WTC11 (cell line): ENCODE measurements around the gene TLR10. TPM values are rescaled to one million over a fixed set of nuclear protein-coding genes. Genes with fewer than 3 reads are reported as not detected.

ENCODE experiments used
- ATAC-seq: fragments of 200-7000 bp; cut with Tn5 transposase; 2 replicates; pipeline ENCODE4 v1.10.0; 2021; ENCODE audit warnings: mild to moderate bottlenecking, moderate library complexity
- CTCF ChIA-PET: fragments of 300-600 bp; sonication (Branson Sonifier 250); formaldehyde crosslinking; loops from one replicate; lab custom pipeline; 2021; ENCODE audit warnings: antibody characterized with exemption; lab: Charles Lee
- POLR2A ChIA-PET: fragments of 350-600 bp; sonication (Branson Sonifier 250); formaldehyde crosslinking; loops from one replicate; lab custom pipeline; 2021; ENCODE audit warnings: antibody characterized with exemption; lab: Charles Lee
- DNase-seq: peaks from one replicate; pipeline ENCODE4 v3.0.0; 2021; ENCODE audit warnings: low spot score
- H3K27ac Mint-ChIP-seq: 2 replicates; pipeline ENCODE4 v1.8.0; 2021; ENCODE audit warnings: mixed read lengths
- H3K27me3 Mint-ChIP-seq: 2 replicates; pipeline ENCODE4 v1.8.0; 2021; ENCODE audit warnings: low read depth, mild to moderate bottlenecking, moderate library complexity, mixed read lengths
- H3K36me3 Mint-ChIP-seq: 2 replicates; pipeline ENCODE4 v1.8.0; 2021; ENCODE audit warnings: mixed read lengths
- H3K4me1 Mint-ChIP-seq: 2 replicates; pipeline ENCODE4 v1.8.0; 2022; ENCODE audit warnings: mixed read lengths
- H3K4me3 Mint-ChIP-seq: 2 replicates; pipeline ENCODE4 v1.8.0; 2021; ENCODE audit warnings: mild to moderate bottlenecking, moderate library complexity, mixed read lengths
- H3K9me3 Mint-ChIP-seq: 2 replicates; pipeline ENCODE4 v1.8.0; 2021; ENCODE audit warnings: mixed read lengths
- AR ChIP-seq: fragments of 250-450 bp; sonication (Bioruptor Pico); IDR thresholded peaks from 2 replicates; pipeline ENCODE4 v1.9.0; 2021; ENCODE audit warnings: mild to moderate bottlenecking
- CREB1 ChIP-seq: sonication (generic); formaldehyde crosslinking; IDR thresholded peaks from 2 replicates; pipeline ENCODE4 v1.8.0; 2023; ENCODE audit warnings: mild to moderate bottlenecking, missing genetic modification reagents
- EMX1 ChIP-seq: fragments of 250-450 bp; sonication (Bioruptor Pico); IDR thresholded peaks from 2 replicates; pipeline ENCODE4 v1.8.0; 2021; ENCODE audit warnings: mild to moderate bottlenecking
- ERG ChIP-seq: fragments of 250-450 bp; sonication (Bioruptor Pico); IDR thresholded peaks from 2 replicates; pipeline ENCODE4 v1.8.0; 2021; ENCODE audit warnings: mild to moderate bottlenecking
- ESRRA ChIP-seq: sonication (generic); formaldehyde crosslinking; IDR thresholded peaks from 2 replicates; pipeline ENCODE4 v1.8.1; 2022; ENCODE audit warnings: mild to moderate bottlenecking, missing genetic modification reagents, borderline replicate concordance
- FOXJ3 ChIP-seq: sonication (generic); formaldehyde crosslinking; IDR thresholded peaks from 2 replicates; pipeline ENCODE4 v1.9.0; 2021; ENCODE audit warnings: missing genetic modification reagents, mild to moderate bottlenecking, borderline replicate concordance
- GRHL2 ChIP-seq: fragments of 250-450 bp; sonication (Bioruptor Pico); IDR thresholded peaks from 2 replicates; pipeline ENCODE4 v1.8.0; 2022; ENCODE audit warnings: mild to moderate bottlenecking, moderate library complexity; ENCODE audit not compliant: insufficient replicate concordance, severe bottlenecking
- GTF2I ChIP-seq: fragments of 250-450 bp; sonication (Bioruptor Pico); conservative IDR thresholded peaks from 2 replicates; pipeline ENCODE4 v1.4.0; 2021; ENCODE audit warnings: mild to moderate bottlenecking
- JUN ChIP-seq: sonication (generic); formaldehyde crosslinking; IDR thresholded peaks from 2 replicates; pipeline ENCODE4 v1.8.0; 2023; ENCODE audit warnings: mild to moderate bottlenecking, missing genetic modification reagents
- KAT7 ChIP-seq: sonication (generic); formaldehyde crosslinking; IDR thresholded peaks from 2 replicates; pipeline ENCODE4 v1.8.1; 2023; ENCODE audit warnings: missing genetic modification reagents, mild to moderate bottlenecking, borderline replicate concordance
- MXD4 ChIP-seq: fragments of 250-450 bp; sonication (Bioruptor Pico); IDR thresholded peaks from 2 replicates; pipeline ENCODE4 v1.8.0; 2021; ENCODE audit warnings: mild to moderate bottlenecking, moderate library complexity, borderline replicate concordance
- MYBL2 ChIP-seq: sonication (generic); formaldehyde crosslinking; IDR thresholded peaks from 2 replicates; pipeline ENCODE4 v1.8.1; 2023; ENCODE audit warnings: mild to moderate bottlenecking, moderate library complexity, missing genetic modification reagents
- NFYB ChIP-seq: sonication (generic); formaldehyde crosslinking; conservative IDR thresholded peaks from 2 replicates; pipeline ENCODE4 v1.8.0; 2022; ENCODE audit warnings: low read depth, missing genetic modification reagents
- SOX15 ChIP-seq: fragments of 250-450 bp; sonication (Bioruptor Pico); IDR thresholded peaks from 2 replicates; pipeline ENCODE4 v1.9.0; 2021; ENCODE audit warnings: mild to moderate bottlenecking
- TP53 ChIP-seq: sonication (generic); formaldehyde crosslinking; IDR thresholded peaks from 2 replicates; pipeline ENCODE4 v1.8.1; 2023; ENCODE audit warnings: mild to moderate bottlenecking, missing genetic modification reagents
- USF2 ChIP-seq: sonication (generic); formaldehyde crosslinking; IDR thresholded peaks from 2 replicates; pipeline ENCODE4 v1.8.1; 2023; ENCODE audit warnings: mild to moderate bottlenecking, missing genetic modification reagents, moderate library complexity
- ZNF232 ChIP-seq: sonication (generic); formaldehyde crosslinking; IDR thresholded peaks from 2 replicates; pipeline ENCODE4 v1.8.0; 2022; ENCODE audit warnings: mild to moderate bottlenecking, missing genetic modification reagents
- ZNF317 ChIP-seq: sonication (generic); formaldehyde crosslinking; IDR thresholded peaks from 2 replicates; pipeline ENCODE4 v1.8.1; 2023; ENCODE audit warnings: low read depth, mild to moderate bottlenecking, moderate library complexity, missing genetic modification reagents, borderline replicate concordance
- ZNF396 ChIP-seq: fragments of 250-450 bp; sonication (Bioruptor Pico); IDR thresholded peaks from 2 replicates; pipeline ENCODE4 v1.8.0; 2021; ENCODE audit warnings: mild to moderate bottlenecking, moderate library complexity, borderline replicate concordance
- total RNA-seq: library from RNA; stranded (reverse); gene quantifications from 3 replicates; pipeline ENCODE4 v1.2.3, GENCODE V29; 2021
- TF ChIP-seq, protein P1 (sequence below): sonication (generic); formaldehyde crosslinking; IDR thresholded peaks from 2 replicates; pipeline ENCODE4 v1.8.0; 2022; ENCODE audit warnings: mild to moderate bottlenecking, missing genetic modification reagents
- TF ChIP-seq, protein P2 (sequence below): sonication (generic); formaldehyde crosslinking; IDR thresholded peaks from 2 replicates; pipeline ENCODE4 v1.8.1; 2022; ENCODE audit warnings: low read depth, mild to moderate bottlenecking, moderate library complexity, missing genetic modification reagents, borderline replicate concordance
- TF ChIP-seq, protein P3 (sequence below): sonication (generic); formaldehyde crosslinking; IDR thresholded peaks from 2 replicates; pipeline ENCODE4 v1.8.1; 2022; ENCODE audit warnings: low read depth, missing genetic modification reagents, borderline replicate concordance
- TF ChIP-seq, protein P4 (sequence below): sonication (generic); formaldehyde crosslinking; IDR thresholded peaks from 2 replicates; pipeline ENCODE4 v1.8.1; 2023; ENCODE audit warnings: mild to moderate bottlenecking, missing genetic modification reagents, moderate library complexity

The TLR10 gene
- total RNA-seq, 1 experiment from 2014 or later = not detected

DNA sequence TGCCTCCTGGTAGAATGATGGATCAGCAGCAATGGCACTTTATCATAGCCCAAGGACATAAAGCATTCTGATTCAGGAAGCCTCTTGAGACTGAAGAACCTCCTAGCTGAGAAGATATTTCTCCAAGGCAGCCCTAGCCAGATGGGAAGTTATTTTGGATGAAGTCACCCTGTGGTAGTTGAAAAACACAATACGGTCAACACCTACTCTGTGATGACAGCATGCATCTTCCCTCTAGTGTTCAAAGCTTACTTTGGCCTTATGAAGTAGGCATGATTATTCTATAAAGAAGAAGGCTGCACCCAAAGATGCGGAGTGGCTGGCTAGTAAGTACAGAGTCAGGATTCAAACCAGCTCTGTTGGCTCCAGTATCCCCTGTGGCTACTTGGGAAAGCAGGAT is 47.9 kb downstream of the TLR10 start:
- Mint-ChIP-seq H3K36me3 (peaks cover 11% of the 10 kb centered on the region), H3K27ac (no peak overlapping the region), H3K9me3 (peaks cover 28% of the 10 kb centered on the region), H3K4me1 (no peaks in the 10 kb centered on the region), H3K27me3 (no peaks in the 10 kb centered on the region), H3K4me3 (no peak overlapping the region)
- ATAC-seq (no peak), DNase-seq (no peak)
- ChIA-PET CTCF (interaction anchor here (2.2 kb wide), 1 partner anchor 555 kb away, joined by 8 read pairs; no protein-coding TSS in a partner anchor), POLR2A (no interaction called here)
- no peak for TF ChIP-seq FOXJ3 (CRISPR knock-in tag)
- TF ChIP-seq AR (CRISPR knock-in tag) = no peak
- TF ChIP-seq, protein P1, sequence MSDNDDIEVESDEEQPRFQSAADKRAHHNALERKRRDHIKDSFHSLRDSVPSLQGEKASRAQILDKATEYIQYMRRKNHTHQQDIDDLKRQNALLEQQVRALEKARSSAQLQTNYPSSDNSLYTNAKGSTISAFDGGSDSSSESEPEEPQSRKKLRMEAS (CRISPR knock-in tag) = no peak
- TF ChIP-seq JUN (CRISPR knock-in tag) = no peak
- no peak for TF ChIP-seq EMX1 (CRISPR knock-in tag)
- TF ChIP-seq TP53 (CRISPR knock-in tag) = no peak
- no peak for TF ChIP-seq ESRRA (CRISPR knock-in tag)
- TF ChIP-seq SOX15 = no peak
- no peak for TF ChIP-seq KAT7
- no peak for TF ChIP-seq ZNF317 (CRISPR knock-in tag)
- TF ChIP-seq, protein P2, sequence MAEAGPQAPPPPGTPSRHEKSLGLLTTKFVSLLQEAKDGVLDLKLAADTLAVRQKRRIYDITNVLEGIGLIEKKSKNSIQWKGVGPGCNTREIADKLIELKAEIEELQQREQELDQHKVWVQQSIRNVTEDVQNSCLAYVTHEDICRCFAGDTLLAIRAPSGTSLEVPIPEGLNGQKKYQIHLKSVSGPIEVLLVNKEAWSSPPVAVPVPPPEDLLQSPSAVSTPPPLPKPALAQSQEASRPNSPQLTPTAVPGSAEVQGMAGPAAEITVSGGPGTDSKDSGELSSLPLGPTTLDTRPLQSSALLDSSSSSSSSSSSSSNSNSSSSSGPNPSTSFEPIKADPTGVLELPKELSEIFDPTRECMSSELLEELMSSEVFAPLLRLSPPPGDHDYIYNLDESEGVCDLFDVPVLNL = no peak

DNA sequence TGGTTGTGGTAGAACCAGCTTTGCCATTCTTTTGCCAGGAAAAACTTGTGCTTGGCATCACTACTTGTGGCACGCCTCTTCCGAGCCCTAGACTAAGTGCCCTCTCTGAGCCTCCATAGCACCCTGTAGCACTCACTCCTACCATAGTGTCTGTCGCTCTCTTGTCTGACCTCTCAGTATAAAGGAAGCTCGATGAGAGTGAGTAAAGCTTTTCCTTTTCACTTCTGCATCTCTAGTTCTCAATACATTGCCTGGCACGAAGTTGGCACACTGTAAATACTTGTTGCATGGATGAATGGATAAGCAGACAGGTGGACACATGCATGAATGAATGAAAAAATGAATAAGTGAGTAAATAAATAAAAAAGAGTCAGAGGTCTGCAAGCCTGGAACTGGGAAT is 48.3 kb downstream of the TLR10 start:
- CTCF ChIA-PET = interaction anchor here (2.2 kb wide), 1 partner anchor 555 kb away, joined by 8 read pairs; no protein-coding TSS in a partner anchor
- peaks cover 11% of the 10 kb centered on the region for H3K36me3 Mint-ChIP-seq

DNA sequence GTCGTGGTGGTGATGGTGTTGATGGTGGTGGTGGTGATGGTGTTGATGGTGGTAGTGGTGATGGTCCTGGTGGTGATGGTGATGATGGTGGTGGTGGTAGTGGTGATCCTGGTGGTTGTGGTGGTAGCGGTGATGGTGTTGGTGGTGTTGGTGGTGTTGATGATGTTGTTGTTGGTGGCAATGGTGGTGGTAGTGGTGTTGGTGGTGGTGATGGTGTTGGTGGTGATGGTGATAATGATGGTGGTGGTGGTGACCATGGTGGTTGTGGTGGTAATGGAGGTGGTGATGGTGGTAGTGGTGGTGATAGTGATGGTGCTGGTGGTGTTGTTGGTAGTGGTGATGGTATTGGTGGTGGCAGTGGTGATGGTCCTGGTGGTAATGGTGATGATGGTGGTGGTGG is 49.1 kb downstream of the TLR10 start:
- H3K4me3 Mint-ChIP-seq = no peak overlapping the region
- POLR2A ChIA-PET = no interaction called here
- no peak overlapping the region for H3K27ac Mint-ChIP-seq
- H3K27me3 Mint-ChIP-seq = no peaks in the 10 kb centered on the region
- ATAC-seq (no peak), DNase-seq (no peak)
- H3K9me3 Mint-ChIP-seq = peaks cover 28% of the 10 kb centered on the region
- CTCF ChIA-PET = no interaction called here
- peaks cover 11% of the 10 kb centered on the region for H3K36me3 Mint-ChIP-seq
- H3K4me1 Mint-ChIP-seq = peaks cover 6% of the 10 kb centered on the region
- no peak for TF ChIP-seq GTF2I (CRISPR knock-in tag)
- no peak for TF ChIP-seq MYBL2 (CRISPR knock-in tag)
- TF ChIP-seq ZNF396 (CRISPR knock-in tag) = no peak
- TF ChIP-seq, protein P3, sequence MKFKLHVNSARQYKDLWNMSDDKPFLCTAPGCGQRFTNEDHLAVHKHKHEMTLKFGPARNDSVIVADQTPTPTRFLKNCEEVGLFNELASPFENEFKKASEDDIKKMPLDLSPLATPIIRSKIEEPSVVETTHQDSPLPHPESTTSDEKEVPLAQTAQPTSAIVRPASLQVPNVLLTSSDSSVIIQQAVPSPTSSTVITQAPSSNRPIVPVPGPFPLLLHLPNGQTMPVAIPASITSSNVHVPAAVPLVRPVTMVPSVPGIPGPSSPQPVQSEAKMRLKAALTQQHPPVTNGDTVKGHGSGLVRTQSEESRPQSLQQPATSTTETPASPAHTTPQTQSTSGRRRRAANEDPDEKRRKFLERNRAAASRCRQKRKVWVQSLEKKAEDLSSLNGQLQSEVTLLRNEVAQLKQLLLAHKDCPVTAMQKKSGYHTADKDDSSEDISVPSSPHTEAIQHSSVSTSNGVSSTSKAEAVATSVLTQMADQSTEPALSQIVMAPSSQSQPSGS (CRISPR knock-in tag) = no peak
- TF ChIP-seq ZNF232 (CRISPR knock-in tag) = no peak
- no peak for TF ChIP-seq USF2 (CRISPR knock-in tag)
- TF ChIP-seq, protein P4, sequence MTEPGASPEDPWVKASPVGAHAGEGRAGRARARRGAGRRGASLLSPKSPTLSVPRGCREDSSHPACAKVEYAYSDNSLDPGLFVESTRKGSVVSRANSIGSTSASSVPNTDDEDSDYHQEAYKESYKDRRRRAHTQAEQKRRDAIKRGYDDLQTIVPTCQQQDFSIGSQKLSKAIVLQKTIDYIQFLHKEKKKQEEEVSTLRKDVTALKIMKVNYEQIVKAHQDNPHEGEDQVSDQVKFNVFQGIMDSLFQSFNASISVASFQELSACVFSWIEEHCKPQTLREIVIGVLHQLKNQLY (CRISPR knock-in tag) = no peak
- no peak for TF ChIP-seq MXD4 (CRISPR knock-in tag)

More for the DNA sequence above, 48.3 kb downstream of the TLR10 start:
- H3K27me3 Mint-ChIP-seq = no peaks in the 10 kb centered on the region
- H3K4me1 Mint-ChIP-seq = no peaks in the 10 kb centered on the region
- H3K4me3 Mint-ChIP-seq = no peak overlapping the region
- ATAC-seq (no peak), DNase-seq (no peak)
- H3K9me3 Mint-ChIP-seq = peaks cover 28% of the 10 kb centered on the region
- no peak for TF ChIP-seq GRHL2 (CRISPR knock-in tag)
- TF ChIP-seq, protein P2 = no peak
- no peak for TF ChIP-seq CREB1 (CRISPR knock-in tag)
- no peak for TF ChIP-seq TP53 (CRISPR knock-in tag)
- no peak for TF ChIP-seq NFYB (CRISPR knock-in tag)
- TF ChIP-seq ERG (CRISPR knock-in tag) = no peak
- POLR2A ChIA-PET = no interaction called here
- no peak overlapping the region for H3K27ac Mint-ChIP-seq
